Ishikawa (cell line): ENCODE measurements around the gene PIGM.

Experiments used
- CEBPB ChIP-seq: IDR thresholded peaks from 2 replicates; pipeline ENCODE4 v1.6.1; 2012
- CREB1 ChIP-seq: IDR thresholded peaks from 2 replicates; pipeline ENCODE4 v1.6.1; 2012; ENCODE audit warnings: low read depth
- EGR1 ChIP-seq: IDR thresholded peaks from 2 replicates; pipeline ENCODE4 v1.6.1; 2012
- EP300 ChIP-seq: IDR thresholded peaks from 2 replicates; pipeline ENCODE4 v1.6.1; 2012; ENCODE audit warnings: borderline replicate concordance
- FOXM1 ChIP-seq: IDR thresholded peaks from 2 replicates; pipeline ENCODE4 v1.6.1; 2012; ENCODE audit warnings: low read depth, borderline replicate concordance
- MAX ChIP-seq: IDR thresholded peaks from 2 replicates; pipeline ENCODE4 v1.6.1; 2012
- NFIC ChIP-seq: IDR thresholded peaks from 2 replicates; pipeline ENCODE4 v1.6.1; 2012
- RAD21 ChIP-seq: IDR thresholded peaks from 2 replicates; pipeline ENCODE4 v1.6.1; 2012; ENCODE audit warnings: low read depth
- REST ChIP-seq: IDR thresholded peaks from 2 replicates; pipeline ENCODE4 v1.6.1; 2012; ENCODE audit warnings: low read depth, mild to moderate bottlenecking
- TAF1 ChIP-seq: IDR thresholded peaks from 2 replicates; pipeline ENCODE4 v1.6.1; 2012; ENCODE audit warnings: low read depth, mild to moderate bottlenecking
- TCF12 ChIP-seq: IDR thresholded peaks from 2 replicates; pipeline ENCODE4 v1.6.1; 2012; ENCODE audit warnings: low read depth
- TEAD4 ChIP-seq: IDR thresholded peaks from 2 replicates; pipeline ENCODE4 v1.6.1; 2012
- USF1 ChIP-seq: IDR thresholded peaks from 2 replicates; pipeline ENCODE4 v1.6.1; 2012
- YY1 ChIP-seq: IDR thresholded peaks from 2 replicates; pipeline ENCODE4 v1.6.1; 2012; ENCODE audit warnings: low read depth
- ZBTB7A ChIP-seq: IDR thresholded peaks from 2 replicates; pipeline ENCODE4 v1.6.1; 2012; ENCODE audit warnings: low read depth

Gene PIGM

GRCh38 chr1:160028426-160028825 lies 3.4 kb downstream of the PIGM start:
- TF ChIP-seq ZBTB7A (no peak), RAD21 (no peak), CREB1 (no peak), TAF1 (no peak), YY1 (no peak), USF1 (no peak), EGR1 (no peak), MAX (no peak), NFIC (no peak), TEAD4 (no peak), EP300 (no peak), FOXM1 (no peak), TCF12 (no peak), CEBPB (no peak), REST (no peak)

GRCh38 chr1:160025314-160025713 lies 6.5 kb downstream of the PIGM start:
- TF ChIP-seq TEAD4 (no peak), CREB1 (no peak), TAF1 (no peak), FOXM1 (no peak), CEBPB (no peak), YY1 (no peak), USF1 (no peak), ZBTB7A (no peak), RAD21 (no peak), EP300 (no peak), NFIC (no peak), TCF12 (no peak), MAX (no peak), EGR1 (no peak)

- TF ChIP-seq EGR1 (no peak), RAD21 (no peak), REST (no peak), TCF12 (no peak), CEBPB (no peak), TEAD4 (no peak), MAX (no peak), USF1 (no peak), YY1 (no peak)
These were observed 7.4 kb downstream of the PIGM start for GRCh38 chr1:160024195-160024905.

- TF ChIP-seq TCF12 (no peak), TAF1 (no peak), EP300 (no peak), REST (no peak), NFIC (no peak), USF1 (no peak), CEBPB (no peak), ZBTB7A (no peak), MAX (no peak), RAD21 (no peak), YY1 (no peak), EGR1 (no peak), FOXM1 (no peak), CREB1 (no peak), TEAD4 (no peak)
These were observed 9.2 kb downstream of the PIGM start for GRCh38 chr1:160022330-160023310.
